Loucy (cell line): ENCODE data around the gene RASA1.
A peak's percentile ranks its signal among the peaks of the same experiment; 100 is the strongest.

Experiments used
- H2AFZ ChIP-seq: fragments of 200-600 bp; sonication (generic); 2 replicates; pipeline ENCODE4 v1.6.0; 2016; ENCODE audit warnings: antibody characterized with exemption, mild to moderate bottlenecking, low read length, moderate library complexity
- H3F3A ChIP-seq: fragments of 200-600 bp; 2 replicates; pipeline ENCODE4 v1.6.0; 2016; ENCODE audit warnings: antibody characterized with exemption, low read depth, mild to moderate bottlenecking
- H3K27me3 ChIP-seq: fragments of 200-600 bp; sonication (generic); 2 replicates; pipeline ENCODE4 v1.6.1; 2014; ENCODE audit warnings: low read length, mild to moderate bottlenecking; ENCODE audit not compliant: insufficient read depth, poor library complexity, severe bottlenecking
- H3K36me3 ChIP-seq: fragments of 200-600 bp; sonication (generic); 2 replicates; pipeline ENCODE4 v1.6.1; 2016; ENCODE audit warnings: low read length; ENCODE audit not compliant: insufficient read depth
- H3K4me1 ChIP-seq: fragments of 200-600 bp; sonication (generic); 2 replicates; pipeline ENCODE4 v1.5.1; 2014; ENCODE audit warnings: low read length, mild to moderate bottlenecking; ENCODE audit not compliant: insufficient read depth, poor library complexity, severe bottlenecking
- H3K4me2 ChIP-seq: fragments of 200-600 bp; sonication (generic); 2 replicates; pipeline ENCODE4 v1.6.0; 2014; ENCODE audit warnings: antibody characterized with exemption, low read length, low read depth, mild to moderate bottlenecking; ENCODE audit not compliant: poor library complexity, severe bottlenecking
- H3K4me3 ChIP-seq: fragments of 200-600 bp; sonication (generic); 2 replicates; pipeline ENCODE4 v1.5.1; 2014; ENCODE audit warnings: low read length, mild to moderate bottlenecking, mixed read lengths; ENCODE audit not compliant: poor library complexity, severe bottlenecking
- H3K79me2 ChIP-seq: fragments of 200-600 bp; sonication (generic); 2 replicates; pipeline ENCODE4 v1.6.1; 2014; ENCODE audit warnings: low read length; ENCODE audit not compliant: insufficient read depth
- H3K9ac ChIP-seq: fragments of 200-600 bp; sonication (generic); 2 replicates; pipeline ENCODE4 v1.6.0; 2014; ENCODE audit warnings: mild to moderate bottlenecking, low read depth, low read length, moderate library complexity; ENCODE audit not compliant: poor library complexity, severe bottlenecking
- H3K9me2 ChIP-seq: fragments of 200-600 bp; sonication (generic); replicated peaks from 2 replicates; pipeline ENCODE4 v1.6.1; 2016; ENCODE audit warnings: low read depth, low read length, mixed read lengths
- H3K9me3 ChIP-seq: fragments of 200-600 bp; sonication (generic); 2 replicates; pipeline ENCODE4 v1.6.1; 2014; ENCODE audit warnings: mild to moderate bottlenecking, antibody characterized with exemption, low read length, low read depth; ENCODE audit not compliant: insufficient read depth
- H4K20me1 ChIP-seq: fragments of 200-600 bp; sonication (generic); 2 replicates; pipeline ENCODE4 v1.6.0; 2014; ENCODE audit warnings: antibody characterized with exemption, low read length, mild to moderate bottlenecking; ENCODE audit not compliant: insufficient read depth, poor library complexity, severe bottlenecking
- EZH2phosphoT487 ChIP-seq: fragments of 200-600 bp; IDR thresholded peaks from 2 replicates; pipeline ENCODE4 v1.6.1; 2018; ENCODE audit warnings: antibody characterized with exemption, mild to moderate bottlenecking, moderate library complexity, borderline replicate concordance
- TF ChIP-seq, protein P1 (sequence below): fragments of 200-600 bp; sonication (generic); conservative IDR thresholded peaks from 2 replicates; pipeline ENCODE4 v1.5.1; 2014; ENCODE audit warnings: mild to moderate bottlenecking, antibody characterized with exemption, low read length

The RASA1 gene

DNA sequence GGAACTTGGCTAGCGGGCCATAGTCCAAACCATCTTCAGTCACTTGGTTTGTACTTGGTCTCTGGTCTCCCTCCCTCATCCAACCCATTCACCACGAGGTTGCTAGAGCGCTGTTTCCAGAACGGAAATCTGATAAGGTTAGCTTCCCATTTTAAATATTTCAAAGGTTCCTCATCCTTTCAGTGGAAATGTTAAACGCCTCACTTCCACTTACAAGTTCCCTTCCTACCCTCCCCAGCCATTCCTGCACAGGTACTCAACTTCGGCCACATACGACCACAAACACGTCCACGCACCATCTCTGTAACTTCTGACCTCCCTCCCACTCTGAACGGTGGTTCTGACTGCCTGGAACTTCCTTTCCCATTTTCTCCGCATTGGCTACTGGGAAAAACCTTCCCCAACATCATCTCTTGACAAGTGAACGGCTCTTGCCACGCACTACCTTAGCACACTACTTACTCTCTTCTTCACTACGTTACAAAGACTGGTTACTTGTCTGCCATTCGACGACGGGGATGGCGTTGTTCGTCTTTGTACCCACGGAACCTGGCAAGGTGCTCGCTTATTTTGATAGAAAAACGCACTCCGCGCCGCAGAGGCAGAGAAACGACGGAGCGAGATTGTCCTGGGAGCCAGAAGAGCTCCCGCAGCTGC is 144.4 kb downstream of the RASA1 start:
- TF ChIP-seq, protein P1, sequence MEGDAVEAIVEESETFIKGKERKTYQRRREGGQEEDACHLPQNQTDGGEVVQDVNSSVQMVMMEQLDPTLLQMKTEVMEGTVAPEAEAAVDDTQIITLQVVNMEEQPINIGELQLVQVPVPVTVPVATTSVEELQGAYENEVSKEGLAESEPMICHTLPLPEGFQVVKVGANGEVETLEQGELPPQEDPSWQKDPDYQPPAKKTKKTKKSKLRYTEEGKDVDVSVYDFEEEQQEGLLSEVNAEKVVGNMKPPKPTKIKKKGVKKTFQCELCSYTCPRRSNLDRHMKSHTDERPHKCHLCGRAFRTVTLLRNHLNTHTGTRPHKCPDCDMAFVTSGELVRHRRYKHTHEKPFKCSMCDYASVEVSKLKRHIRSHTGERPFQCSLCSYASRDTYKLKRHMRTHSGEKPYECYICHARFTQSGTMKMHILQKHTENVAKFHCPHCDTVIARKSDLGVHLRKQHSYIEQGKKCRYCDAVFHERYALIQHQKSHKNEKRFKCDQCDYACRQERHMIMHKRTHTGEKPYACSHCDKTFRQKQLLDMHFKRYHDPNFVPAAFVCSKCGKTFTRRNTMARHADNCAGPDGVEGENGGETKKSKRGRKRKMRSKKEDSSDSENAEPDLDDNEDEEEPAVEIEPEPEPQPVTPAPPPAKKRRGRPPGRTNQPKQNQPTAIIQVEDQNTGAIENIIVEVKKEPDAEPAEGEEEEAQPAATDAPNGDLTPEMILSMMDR = no peak
- no peak for TF ChIP-seq EZH2phosphoT487
- Histone ChIP-seq H3K9me3 (no peaks in the 10 kb centered on the region), H3K9ac (peak overlapping the region; percentile 85), H2AFZ (peak overlapping the region; percentile 87), H3K4me3 (peak overlapping the region; percentile 90), H3K27me3 (no peaks in the 10 kb centered on the region), H3K4me2 (peak overlapping the region; percentile 77), H3K36me3 (peaks cover 23% of the 10 kb centered on the region; the same call in 1 of the 2 replicates), H4K20me1 (peaks cover 40% of the 10 kb centered on the region), H3F3A (no peaks in the 10 kb centered on the region), H3K79me2 (peaks cover 58% of the 10 kb centered on the region), H3K4me1 (peaks cover 42% of the 10 kb centered on the region), H3K9me2 (no peaks in the 10 kb centered on the region)

DNA sequence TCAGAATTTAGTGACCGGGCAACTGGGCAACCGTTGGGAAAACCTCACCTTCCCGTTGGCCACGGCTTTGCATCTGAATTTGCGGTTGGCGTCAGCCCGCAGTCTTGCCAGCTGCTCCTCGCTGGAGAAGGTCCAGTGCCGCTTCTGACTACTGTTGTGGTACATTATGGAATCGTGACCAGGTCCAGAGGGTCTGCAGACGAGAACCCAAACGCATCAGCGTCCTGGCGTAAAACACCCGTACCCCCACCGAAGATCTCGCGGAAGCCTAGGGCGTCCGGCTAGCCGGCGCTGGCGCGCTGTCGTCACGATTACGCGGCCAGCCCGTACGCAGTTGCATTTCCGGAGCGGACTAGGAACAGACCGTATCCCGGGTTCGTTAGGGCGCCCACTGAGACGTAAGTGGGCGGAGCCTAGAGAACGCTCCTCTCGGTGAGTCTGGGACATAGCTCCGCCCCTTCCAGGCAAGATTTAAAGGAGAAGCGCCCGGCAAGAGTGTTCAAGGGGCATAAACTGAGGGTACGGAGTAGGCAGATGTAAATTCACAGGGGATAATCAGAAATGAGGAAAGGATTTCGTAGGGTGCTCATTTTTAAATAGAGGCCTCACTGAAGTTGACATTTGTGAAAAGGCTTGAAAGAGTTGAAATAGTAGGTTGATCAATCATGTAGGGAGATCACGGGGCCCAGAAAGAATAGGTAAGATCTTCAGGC is 145.1 kb downstream of the RASA1 start, which contains the start of gene CCNH:
Gene CCNH (minus strand): TSS at position 301 of the 713 bp plus-strand sequence. CDS start 136 bp downstream, at position 165.
- H3K27me3 ChIP-seq = no peaks in the 10 kb centered on the region
- TF ChIP-seq EZH2phosphoT487 = no peak
- TF ChIP-seq, protein P1 = no peak
- no peaks in the 10 kb centered on the region for H3F3A ChIP-seq
- H3K9ac ChIP-seq = peak within 1 kb of the TSS; percentile 85
- H3K4me3 ChIP-seq = peak within 1 kb of the TSS; percentile 90
- H3K79me2 ChIP-seq = peaks cover 51% of the 10 kb centered on the region
- H2AFZ ChIP-seq = peak within 1 kb of the TSS; percentile 87
- no peaks in the 10 kb centered on the region for H3K9me2 ChIP-seq
- H3K4me1 ChIP-seq = peaks cover 37% of the 10 kb centered on the region
- peak within 1 kb of the TSS; percentile 77 for H3K4me2 ChIP-seq
- no peaks in the 10 kb centered on the region for H3K9me3 ChIP-seq
- H4K20me1 ChIP-seq = peaks cover 40% of the 10 kb centered on the region
- H3K36me3 ChIP-seq = peaks cover 16% of the 10 kb centered on the region; the same call in 1 of the 2 replicates

DNA sequence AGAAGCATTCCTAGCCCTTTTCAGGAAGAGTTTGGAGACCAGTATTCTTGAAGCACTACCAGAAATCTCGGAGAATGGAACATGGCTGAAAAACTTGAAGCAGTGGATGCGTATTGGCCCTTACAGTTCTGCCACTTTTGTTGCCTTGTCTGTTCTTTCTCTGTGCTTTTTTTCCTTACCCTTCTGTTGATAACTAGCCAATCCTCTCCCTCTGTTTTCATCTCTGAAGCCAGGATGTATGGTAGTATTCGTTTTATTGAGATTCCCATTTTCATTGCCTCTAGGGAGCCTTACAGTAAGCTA is 145.6 kb downstream of the RASA1 start:
- Histone ChIP-seq H3F3A (no peaks in the 10 kb centered on the region), H3K4me3 (peak overlapping the region; percentile 90), H3K9me2 (no peaks in the 10 kb centered on the region), H3K27me3 (no peaks in the 10 kb centered on the region), H4K20me1 (peaks cover 40% of the 10 kb centered on the region), H3K4me2 (peak overlapping the region; percentile 69), H3K9me3 (no peaks in the 10 kb centered on the region), H3K36me3 (peaks cover 12% of the 10 kb centered on the region; the same call in 1 of the 2 replicates), H3K4me1 (peaks cover 36% of the 10 kb centered on the region), H3K79me2 (peaks cover 48% of the 10 kb centered on the region), H3K9ac (peak overlapping the region; percentile 85), H2AFZ (peak overlapping the region; percentile 87)
- TF ChIP-seq, protein P1 = no peak
- no peak for TF ChIP-seq EZH2phosphoT487
